ENCODE data around the gene PFN3.

DNA sequence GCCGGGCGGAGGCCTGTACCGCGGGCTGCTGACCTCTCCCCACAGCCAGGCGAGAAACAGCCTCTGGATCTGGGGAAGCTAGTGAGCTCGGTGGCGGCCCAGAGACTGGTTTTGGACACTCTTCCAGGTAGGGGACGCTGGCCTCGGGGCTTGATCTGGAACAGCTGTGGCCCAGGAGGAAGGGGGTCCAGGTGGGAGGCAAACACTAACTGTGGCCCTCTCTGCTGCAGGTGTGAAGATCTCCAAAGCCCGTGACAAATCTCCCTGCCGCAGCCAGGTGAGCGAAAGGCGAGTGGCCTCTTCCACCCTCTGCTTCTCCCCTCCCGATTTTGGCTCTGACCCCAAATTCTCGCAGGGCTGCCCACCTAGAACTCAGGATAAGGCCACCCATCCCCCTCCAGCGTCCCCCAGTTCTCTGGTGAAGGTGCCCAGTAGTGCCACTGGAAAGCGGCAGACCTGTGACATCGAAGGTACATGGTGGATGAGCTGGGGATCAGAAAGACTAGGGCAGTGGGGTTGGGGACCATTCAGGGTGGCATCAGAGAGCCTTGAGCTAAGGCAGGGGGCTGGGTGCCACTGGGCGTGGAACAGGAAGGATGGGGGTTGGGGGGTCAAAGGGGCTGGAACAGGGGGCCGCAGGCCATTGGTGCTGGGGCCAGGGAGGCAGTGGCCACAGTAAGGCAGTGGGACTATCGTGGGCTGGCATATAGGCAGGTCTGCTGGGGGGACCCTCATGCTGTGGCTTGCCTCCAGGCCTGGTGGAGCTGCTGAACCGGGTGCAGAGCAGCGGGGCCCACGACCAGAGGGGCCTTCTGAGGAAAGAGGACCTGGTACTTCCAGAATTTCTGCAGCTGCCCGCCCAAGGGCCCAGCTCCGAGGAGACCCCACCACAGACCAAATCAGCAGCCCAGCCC, 29.1 kb downstream of the PFN3 start:
- no peak for TF ChIP-seq CTCF (conservative IDR thresholded peaks at IDR 0.05; ENCODE audit: low read depth, low read length)
- no peak for TF ChIP-seq BHLHE40 (IDR thresholded peaks at IDR 0.05; ENCODE audit: low read depth, low read length)
- TF ChIP-seq POLR2A (IDR thresholded peaks at IDR 0.05; ENCODE audit: low read depth, low read length): no peak
- no peak for TF ChIP-seq MXI1 (IDR thresholded peaks at IDR 0.05; ENCODE audit: borderline replicate concordance, low read depth, low read length)
- no peak for TF ChIP-seq SMC3 (IDR thresholded peaks at IDR 0.05; ENCODE audit: low read depth, low read length)

Data from IMR-90 (cell line).